Glutamatergic neuron (in vitro differentiated cells): ENCODE results near the gene TMC3. TPM values are rescaled to one million over a fixed set of nuclear protein-coding genes. Genes with fewer than 3 reads are reported as not detected.

Experiments
- DNase-seq: peaks from one replicate; pipeline ENCODE4 v3.0.0; 2022
- H3K27ac Mint-ChIP-seq: one replicate; pipeline ENCODE4 v1.8.0; 2020; ENCODE audit warnings: mild to moderate bottlenecking, mixed read lengths, inconsistent platforms; ENCODE audit not compliant: unreplicated experiment
- H3K27me3 Mint-ChIP-seq: one replicate; pipeline ENCODE4 v1.8.0; 2020; ENCODE audit warnings: mild to moderate bottlenecking, moderate library complexity, mixed read lengths, inconsistent platforms; ENCODE audit not compliant: unreplicated experiment
- H3K36me3 Mint-ChIP-seq: one replicate; pipeline ENCODE4 v1.8.0; 2020; ENCODE audit warnings: mild to moderate bottlenecking, mixed read lengths, inconsistent platforms; ENCODE audit not compliant: unreplicated experiment
- H3K4me1 Mint-ChIP-seq: one replicate; pipeline ENCODE4 v1.8.0; 2020; ENCODE audit warnings: mild to moderate bottlenecking, low read depth, mixed read lengths, inconsistent platforms; ENCODE audit not compliant: unreplicated experiment
- H3K4me3 Mint-ChIP-seq: one replicate; pipeline ENCODE4 v1.8.0; 2020; ENCODE audit warnings: mild to moderate bottlenecking, mixed read lengths, inconsistent platforms; ENCODE audit not compliant: unreplicated experiment
- H3K9me3 Mint-ChIP-seq: one replicate; pipeline ENCODE4 v1.8.0; 2020; ENCODE audit warnings: mild to moderate bottlenecking, moderate library complexity, mixed read lengths, inconsistent platforms; ENCODE audit not compliant: unreplicated experiment
- CTCF ChIP-seq: fragments of 200-600 bp; sonication (generic); IDR thresholded peaks from one replicate; pipeline ENCODE4 v1.5.0; 2021; ENCODE audit not compliant: partially characterized antibody, unreplicated experiment
- total RNA-seq: library from RNA; stranded (reverse); fragmentation: NEBNext Ultra II Directional; extraction: Animal tissue kit (Norgen Biotek cat#: 25700); gene quantifications from one replicate; pipeline ENCODE4 v1.2.1, GENCODE V29; 2021; ENCODE audit not compliant: unreplicated experiment

Gene TMC3
- total RNA-seq, 1 donor from 2014 or later: not detected

- no peak for TF ChIP-seq CTCF
- H3K4me1 Mint-ChIP-seq: peaks cover 8% of the 10 kb centered on the region
- peaks cover 2% of the 10 kb centered on the region for H3K9me3 Mint-ChIP-seq
- no peak overlapping the region for H3K27ac Mint-ChIP-seq
- no peaks in the 10 kb centered on the region for H3K36me3 Mint-ChIP-seq
- H3K27me3 Mint-ChIP-seq: peaks cover 2% of the 10 kb centered on the region
- no peak for DNase-seq
- H3K4me3 Mint-ChIP-seq: no peak overlapping the region
Observed at GRCh38 chr15:81302701-81303109, 71.3 kb downstream of the TMC3 start.

- no peaks in the 10 kb centered on the region for H3K36me3 Mint-ChIP-seq
- TF ChIP-seq CTCF: no peak
- H3K9me3 Mint-ChIP-seq: peaks cover 2% of the 10 kb centered on the region
- H3K4me3 Mint-ChIP-seq: no peak overlapping the region
- DNase-seq: no peak
- peaks cover 4% of the 10 kb centered on the region for H3K27me3 Mint-ChIP-seq
- H3K4me1 Mint-ChIP-seq: peaks cover 8% of the 10 kb centered on the region
- no peak overlapping the region for H3K27ac Mint-ChIP-seq
Observed at GRCh38 chr15:81301815-81302399, 72.1 kb downstream of the TMC3 start.

- no peak overlapping the region for H3K4me3 Mint-ChIP-seq
Observed at GRCh38 chr15:81301385-81301784, 72.6 kb downstream of the TMC3 start.

GRCh38 chr15:81299630-81300273 lies 74.3 kb downstream of the TMC3 start:
- H3K27me3 Mint-ChIP-seq: peaks cover 5% of the 10 kb centered on the region
- peaks cover 3% of the 10 kb centered on the region for H3K9me3 Mint-ChIP-seq
- H3K27ac Mint-ChIP-seq: no peak overlapping the region
- H3K4me1 Mint-ChIP-seq: peaks cover 8% of the 10 kb centered on the region
- no peak overlapping the region for H3K4me3 Mint-ChIP-seq
- H3K36me3 Mint-ChIP-seq: no peaks in the 10 kb centered on the region
- no peak for DNase-seq
- no peak for TF ChIP-seq CTCF

More at GRCh38 chr15:81301385-81301784, 72.6 kb downstream of the TMC3 start:
- Mint-ChIP-seq H3K4me1 (peaks cover 8% of the 10 kb centered on the region), H3K27me3 (peaks cover 5% of the 10 kb centered on the region), H3K9me3 (peaks cover 2% of the 10 kb centered on the region), H3K36me3 (no peaks in the 10 kb centered on the region), H3K27ac (no peak overlapping the region)
- no peak for TF ChIP-seq CTCF
- no peak for DNase-seq

GRCh38 chr15:81299156-81299555 lies 74.9 kb downstream of the TMC3 start:
- H3K36me3 Mint-ChIP-seq: no peaks in the 10 kb centered on the region
- peaks cover 5% of the 10 kb centered on the region for H3K4me1 Mint-ChIP-seq
- H3K9me3 Mint-ChIP-seq: peaks cover 6% of the 10 kb centered on the region
- no peak for DNase-seq
- H3K27ac Mint-ChIP-seq: no peak overlapping the region
- peaks cover 5% of the 10 kb centered on the region for H3K27me3 Mint-ChIP-seq
- no peak for TF ChIP-seq CTCF
- H3K4me3 Mint-ChIP-seq: no peak overlapping the region
